GM06990 (cell line): ENCODE results near the gene VWA8.

Experiments used
- DNase-seq: peaks from one replicate; pipeline ENCODE4 v3.0.0-alpha.2; 2011; ENCODE audit not compliant: insufficient read length; ENCODE audit errors: extremely low read depth
- H3K27me3 ChIP-seq: replicated peaks from 2 replicates; pipeline ENCODE4 v1.6.0; 2011; ENCODE audit warnings: low read length; ENCODE audit not compliant: control insufficient read depth, insufficient read depth
- H3K36me3 ChIP-seq: 2 replicates; pipeline ENCODE4 v1.5.1; 2011; ENCODE audit warnings: low read length; ENCODE audit not compliant: control insufficient read depth, insufficient read depth
- H3K4me3 ChIP-seq: replicated peaks from 2 replicates; pipeline ENCODE4 v1.5.1; 2011; ENCODE audit warnings: low read depth, mild to moderate bottlenecking, control low read depth, low read length
- CTCF ChIP-seq: IDR thresholded peaks from 2 replicates; pipeline ENCODE4 v1.5.1; 2011; ENCODE audit warnings: low read length, control low read depth, mild to moderate bottlenecking, inconsistent platforms; ENCODE audit not compliant: insufficient read depth, poor library complexity, severe bottlenecking

The VWA8 gene

GRCh38 chr13:41919741-41920487, 41.0 kb downstream of the VWA8 start:
- DNase-seq: no peak
- Histone ChIP-seq H3K36me3 (no peaks in the 10 kb centered on the region), H3K27me3 (no peaks in the 10 kb centered on the region), H3K4me3 (no peak overlapping the region)
- TF ChIP-seq CTCF: no peak

GRCh38 chr13:41919031-41919740, 41.7 kb downstream of the VWA8 start:
- no peak for TF ChIP-seq CTCF
- DNase-seq: no peak
- Histone ChIP-seq H3K36me3 (no peaks in the 10 kb centered on the region), H3K27me3 (no peaks in the 10 kb centered on the region), H3K4me3 (no peak overlapping the region)

DNA sequence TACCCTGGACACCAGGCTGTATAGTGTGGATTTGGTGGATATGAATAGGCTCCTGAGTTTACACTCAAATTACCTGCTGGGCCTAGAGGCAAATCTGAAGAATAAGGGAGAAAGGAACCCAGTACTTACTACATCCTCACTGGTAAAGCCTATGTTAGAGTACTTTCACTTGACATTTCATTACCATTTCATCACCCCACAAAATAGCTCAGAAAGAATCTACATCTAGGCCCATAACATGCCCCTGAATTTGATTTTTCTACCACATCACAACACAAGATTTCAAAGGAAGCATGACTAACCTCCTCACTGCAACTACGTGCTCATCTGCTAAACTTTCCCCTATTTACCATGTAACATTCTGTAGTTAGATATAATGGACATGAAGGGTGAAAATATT, 43.3 kb downstream of the VWA8 start:
- no peak for DNase-seq
- no peak overlapping the region for H3K4me3 ChIP-seq
- H3K36me3 ChIP-seq: no peaks in the 10 kb centered on the region
- no peaks in the 10 kb centered on the region for H3K27me3 ChIP-seq
- TF ChIP-seq CTCF: no peak

GRCh38 chr13:41916173-41916954, 44.5 kb downstream of the VWA8 start:
- Histone ChIP-seq H3K36me3 (no peaks in the 10 kb centered on the region), H3K27me3 (no peaks in the 10 kb centered on the region), H3K4me3 (no peak overlapping the region; the same call in none of the 2 replicates)
- TF ChIP-seq CTCF: no peak
- peak; percentile 74 for DNase-seq

DNA sequence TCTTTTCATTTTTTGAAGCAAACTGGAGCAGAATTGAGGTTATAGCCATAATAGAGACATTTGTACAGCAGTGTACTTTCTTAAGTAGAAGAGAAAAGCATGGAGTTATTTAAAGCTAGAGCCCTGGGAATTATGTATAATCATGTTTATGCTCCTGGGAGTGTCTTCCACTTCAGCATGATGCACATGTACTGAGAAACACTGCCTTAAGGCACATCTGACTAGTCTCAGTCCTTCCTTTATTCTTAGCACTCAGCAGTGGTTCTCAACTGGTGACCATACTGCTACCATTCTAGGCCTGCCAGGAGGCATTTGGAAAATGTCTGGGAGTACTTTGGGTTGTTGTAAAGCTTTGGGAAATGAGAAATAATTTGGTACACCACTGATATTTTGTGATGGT, 45.8 kb downstream of the VWA8 start:
- TF ChIP-seq CTCF: no peak
- Histone ChIP-seq H3K36me3 (no peaks in the 10 kb centered on the region), H3K4me3 (no peak overlapping the region), H3K27me3 (no peaks in the 10 kb centered on the region)
- DNase-seq: no peak
